Hepatocyte (in vitro differentiated cells): ENCODE results near the gene KIAA0040.

Experiments
- EZH2 ChIP-seq: fragments of 200-600 bp; sonication (generic); IDR thresholded peaks from 2 replicates; pipeline ENCODE4 v1.6.1; 2016; ENCODE audit warnings: antibody characterized with exemption, mild to moderate bottlenecking, borderline replicate concordance
- EZH2phosphoT487 ChIP-seq: fragments of 200-600 bp; sonication (generic); IDR thresholded peaks from one replicate; pipeline ENCODE4 v1.6.1; 2018; ENCODE audit warnings: antibody characterized with exemption, mild to moderate bottlenecking, low read depth, moderate library complexity; ENCODE audit not compliant: unreplicated experiment, severe bottlenecking
- TF ChIP-seq, protein P1 (sequence below): fragments of 200-600 bp; sonication (generic); IDR thresholded peaks from 2 replicates; pipeline ENCODE4 v1.5.1; 2016; ENCODE audit warnings: antibody characterized with exemption, mild to moderate bottlenecking; ENCODE audit not compliant: poor library complexity

DNA sequence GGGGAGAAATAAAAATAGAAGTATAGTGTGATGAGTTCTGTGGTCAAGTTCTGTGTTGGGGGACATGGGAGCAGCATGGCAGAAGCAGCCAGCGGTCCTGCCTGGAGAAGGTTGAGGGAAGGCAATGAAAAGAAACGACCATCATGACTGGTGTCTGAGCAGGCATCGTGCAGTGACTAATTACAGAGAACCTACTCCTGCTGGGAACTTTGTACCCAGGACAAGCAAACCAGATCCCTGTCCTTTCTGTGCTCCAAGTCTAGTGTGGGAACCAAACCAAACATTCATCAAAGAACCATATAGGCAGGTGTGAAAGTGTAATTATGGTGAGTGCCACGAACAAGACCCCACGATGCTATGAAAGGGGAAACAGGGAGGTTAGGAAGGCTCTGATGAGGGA is 25.8 kb downstream of the KIAA0040 start:
- TF ChIP-seq, protein P1, sequence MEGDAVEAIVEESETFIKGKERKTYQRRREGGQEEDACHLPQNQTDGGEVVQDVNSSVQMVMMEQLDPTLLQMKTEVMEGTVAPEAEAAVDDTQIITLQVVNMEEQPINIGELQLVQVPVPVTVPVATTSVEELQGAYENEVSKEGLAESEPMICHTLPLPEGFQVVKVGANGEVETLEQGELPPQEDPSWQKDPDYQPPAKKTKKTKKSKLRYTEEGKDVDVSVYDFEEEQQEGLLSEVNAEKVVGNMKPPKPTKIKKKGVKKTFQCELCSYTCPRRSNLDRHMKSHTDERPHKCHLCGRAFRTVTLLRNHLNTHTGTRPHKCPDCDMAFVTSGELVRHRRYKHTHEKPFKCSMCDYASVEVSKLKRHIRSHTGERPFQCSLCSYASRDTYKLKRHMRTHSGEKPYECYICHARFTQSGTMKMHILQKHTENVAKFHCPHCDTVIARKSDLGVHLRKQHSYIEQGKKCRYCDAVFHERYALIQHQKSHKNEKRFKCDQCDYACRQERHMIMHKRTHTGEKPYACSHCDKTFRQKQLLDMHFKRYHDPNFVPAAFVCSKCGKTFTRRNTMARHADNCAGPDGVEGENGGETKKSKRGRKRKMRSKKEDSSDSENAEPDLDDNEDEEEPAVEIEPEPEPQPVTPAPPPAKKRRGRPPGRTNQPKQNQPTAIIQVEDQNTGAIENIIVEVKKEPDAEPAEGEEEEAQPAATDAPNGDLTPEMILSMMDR: no peak
- TF ChIP-seq EZH2phosphoT487 (no peak), EZH2 (no peak)
